ENCODE measurements around the gene C11orf65.

- peak; percentile 2; the same call in 1 of the 2 replicates for TF ChIP-seq CTCF (IDR thresholded peaks at IDR 0.05)
- TF ChIP-seq ZFX (IDR thresholded peaks at IDR 0.05; ENCODE audit: borderline replicate concordance): no peak
Observed at GRCh38 chr11:108498046-108498815, 30.9 kb upstream of the C11orf65 start, which contains the start of gene POGLUT3.

All from 22Rv1 (cell line).